GM10266 (cell line): ENCODE measurements around the gene RFX3.

Source experiments
- DNase-seq: peaks from one replicate; pipeline ENCODE4 v3.0.0; 2012; ENCODE audit errors: extremely low spot score
- CTCF ChIP-seq: IDR thresholded peaks from 2 replicates; pipeline ENCODE4 v1.5.1; 2012; ENCODE audit warnings: mild to moderate bottlenecking, low read depth; ENCODE audit not compliant: control insufficient read depth, insufficient read depth; ENCODE audit errors: missing control alignments

RFX3 gene

GRCh38 chr9:3360245-3360644 is 165.6 kb downstream of the RFX3 start:
- no peak for TF ChIP-seq CTCF
- no peak for DNase-seq

GRCh38 chr9:3359778-3360177 is 166.0 kb downstream of the RFX3 start:
- no peak for TF ChIP-seq CTCF
- no peak for DNase-seq

GRCh38 chr9:3359048-3359692 is 166.6 kb downstream of the RFX3 start:
- no peak for TF ChIP-seq CTCF

GRCh38 chr9:3348169-3348568 is 177.6 kb downstream of the RFX3 start:
- DNase-seq: no peak

More at GRCh38 chr9:3359048-3359692, 166.6 kb downstream of the RFX3 start:
- DNase-seq: no peak

GRCh38 chr9:3346549-3346948 is 179.3 kb downstream of the RFX3 start:
- TF ChIP-seq CTCF: no peak
- DNase-seq: no peak

More at GRCh38 chr9:3348169-3348568, 177.6 kb downstream of the RFX3 start:
- no peak for TF ChIP-seq CTCF

- no peak for TF ChIP-seq CTCF
- DNase-seq: no peak
Observed at GRCh38 chr9:3343671-3344070, 182.1 kb downstream of the RFX3 start.

- no peak for DNase-seq
- no peak for TF ChIP-seq CTCF
Observed at GRCh38 chr9:3342159-3342777, 183.5 kb downstream of the RFX3 start.
